ENCODE data around the gene MARS1. TPM values are rescaled to one million over a fixed set of nuclear protein-coding genes. Genes with fewer than 3 reads are reported as not detected.
A peak's percentile ranks its signal among the peaks of the same experiment; 100 is the strongest.

MARS1 gene
- total and polyA plus RNA-seq, 8 donors: 92.5 to 168 (median 110) TPM

- peaks cover 0 to 66% of the 10 kb centered on the region in 2 donors for H3K4me1 ChIP-seq
- intact Hi-C loops (cut with DNase I): no loop called here
- ATAC-seq (no peak), DNase-seq (no peak)
- TF ChIP-seq CTCF (IDR thresholded peaks at IDR 0.05): no peak
- peaks cover 0 to 33% of the 10 kb centered on the region in 2 donors for H3K36me3 ChIP-seq
- H3K27me3 ChIP-seq: peaks cover 24 to 44% of the 10 kb centered on the region in 2 donors
- peak overlapping the region; percentile 71 to 95 for H3K27ac ChIP-seq
- peak overlapping the region; percentile 22 to 64 for H3K4me3 ChIP-seq
- H3K9me3 ChIP-seq: no peaks in the 10 kb centered on the region
Observed at GRCh38 chr12:57476993-57477709, 10.7 kb upstream of the MARS1 start.

GRCh38 chr12:57477710-57478681 is 9.9 kb upstream of the MARS1 start:
- Histone ChIP-seq H3K9me3 (no peaks in the 10 kb centered on the region), H3K27ac (peak overlapping the region; percentile 71 to 95), H3K4me3 (peak overlapping the region; percentile 22 to 64), H3K36me3 (peaks cover 0 to 26% of the 10 kb centered on the region in 2 donors), H3K27me3 (peaks cover 24 to 37% of the 10 kb centered on the region in 2 donors), H3K4me1 (peaks cover 0 to 66% of the 10 kb centered on the region in 2 donors)
- ATAC-seq (peak; percentile 49), DNase-seq (peak in 1 of 4 donors; percentile 63)
- intact Hi-C loops (cut with DNase I): no loop called here
- TF ChIP-seq CTCF (IDR thresholded peaks at IDR 0.05): no peak

- no peaks in the 10 kb centered on the region for H3K9me3 ChIP-seq
- H3K4me1 ChIP-seq: peaks cover 0 to 63% of the 10 kb centered on the region in 2 donors
- peaks cover 24 to 28% of the 10 kb centered on the region in 2 donors for H3K27me3 ChIP-seq
- no peak for TF ChIP-seq CTCF (IDR thresholded peaks at IDR 0.05)
- H3K27ac ChIP-seq: peak overlapping the region; percentile 71 to 95
- ATAC-seq (no peak), DNase-seq (no peak)
- peak overlapping the region in 1 of 2 donors; percentile 64 for H3K4me3 ChIP-seq
- H3K36me3 ChIP-seq: peaks cover 0 to 16% of the 10 kb centered on the region in 2 donors
- intact Hi-C loops (cut with DNase I): no loop called here
Observed at GRCh38 chr12:57479043-57479375, 8.9 kb upstream of the MARS1 start.

- peak within 1 kb of the TSS; percentile 71 to 95 for H3K27ac ChIP-seq
- H3K9me3 ChIP-seq: no peaks in the 10 kb centered on the region
- peaks cover 0 to 58% of the 10 kb centered on the region in 2 donors for H3K4me1 ChIP-seq
- H3K36me3 ChIP-seq: peaks cover 0 to 10% of the 10 kb centered on the region in 2 donors
- no peak for ATAC-seq
- DNase-seq: no peak
- intact Hi-C loops (cut with DNase I): no loop called here
- TF ChIP-seq CTCF (IDR thresholded peaks at IDR 0.05): no peak
- peak within 1 kb of the TSS in 1 of 2 donors; percentile 64 for H3K4me3 ChIP-seq
- H3K27me3 ChIP-seq: peaks cover 19 to 22% of the 10 kb centered on the region in 2 donors
Observed at GRCh38 chr12:57479376-57480115, 8.3 kb upstream of the MARS1 start, which contains the start of gene ARHGAP9. Gene ARHGAP9 (minus strand): TSS chr12:57479866. CDS start chr12:57479406, 460 bp downstream.

Data from left lung (tissue), 10 donors.